OCI-LY1 (cell line): ENCODE measurements around the gene LMNA.

ENCODE experiments used
- CTCF ChIP-seq: fragments of 200-600 bp; sonication (generic), shearing (Covaris generic); IDR thresholded peaks from 2 replicates; pipeline ENCODE4 v1.5.1; 2017; ENCODE audit warnings: mild to moderate bottlenecking, antibody characterized with exemption, low read length, moderate library complexity, mixed read lengths
- EZH2 ChIP-seq: fragments of 200-600 bp; sonication (generic), shearing (Covaris generic); IDR thresholded peaks from 2 replicates; pipeline ENCODE4 v1.8.0; 2017; ENCODE audit warnings: borderline replicate concordance, mixed run types, mild to moderate bottlenecking, antibody characterized with exemption, low read length, moderate library complexity, mixed read lengths

GRCh38 chr1:156111355-156111962, 3.1 kb upstream of the LMNA start:
- TF ChIP-seq CTCF = no peak
- TF ChIP-seq EZH2 = no peak
